Kidney (tissue), 14 donors: ENCODE data around the gene MEGF11. TPM values are rescaled to one million over a fixed set of nuclear protein-coding genes. Genes with fewer than 3 reads are reported as not detected.

Source experiments
- DNase-seq, 5 donors: peaks; one replicate each; pipeline ENCODE4 v3.0.0-alpha.2; 2013 to 2020
- FAIRE-seq: peaks from 2 replicates; lab custom pipeline; 2012; peaks lifted over from hg19 to GRCh38; lab: Jason Lieb, UNC
- H3K27ac ChIP-seq, 2 donors: one replicate each; pipeline ENCODE4 v1.7.0; 2013; ENCODE audit warnings: low read depth in 2 of 2, low read length in 2 of 2, inconsistent platforms in 1 of 2
- H3K27me3 ChIP-seq: one replicate; pipeline ENCODE4 v1.7.1; 2013; ENCODE audit warnings: low read length, inconsistent platforms; ENCODE audit not compliant: control insufficient read depth, insufficient read depth
- H3K36me3 ChIP-seq, 3 donors: one replicate each; pipeline versions ENCODE4 v1.7.0 to v1.7.1; 2013; ENCODE audit warnings: low read length in 3 of 3, control low read depth in 1 of 3, inconsistent platforms in 1 of 3; ENCODE audit not compliant: insufficient read depth in 3 of 3, control insufficient read depth in 2 of 3
- H3K4me1 ChIP-seq, 3 donors: one replicate each; pipeline versions ENCODE4 v1.7.0 to v1.7.1; 2013; ENCODE audit warnings: low read length in 3 of 3, inconsistent platforms in 1 of 3, low read depth in 1 of 3; ENCODE audit not compliant: control insufficient read depth in 2 of 3, insufficient read depth in 2 of 3
- H3K4me3 ChIP-seq, 3 donors: one replicate each; pipeline versions ENCODE4 v1.7.0 to v1.8.1; 2013; ENCODE audit warnings: low read length in 3 of 3, control low read depth in 1 of 3, inconsistent platforms in 1 of 3
- H3K9ac ChIP-seq, 3 donors: one replicate each; pipeline versions ENCODE4 v1.7.0 to v1.7.1; 2013; ENCODE audit warnings: low read length in 3 of 3, control low read depth in 1 of 3, inconsistent platforms in 1 of 3
- H3K9me3 ChIP-seq, 3 donors: one replicate each; pipeline versions ENCODE4 v1.7.0 to v1.7.1; 2013; ENCODE audit warnings: low read length in 3 of 3, control low read depth in 1 of 3, inconsistent platforms in 1 of 3; ENCODE audit not compliant: control insufficient read depth in 2 of 3, insufficient read depth in 1 of 3
- CTCF ChIP-seq: IDR thresholded peaks from 3 replicates; pipeline ENCODE4 v1.5.1; 2012; ENCODE audit warnings: mild to moderate bottlenecking, moderate library complexity, borderline replicate concordance; ENCODE audit not compliant: insufficient read depth; ENCODE audit errors: extremely low read depth
- intact Hi-C: fragments of 100-400 bp; cut with DNase I; formaldehyde crosslinking; loops from one replicate; pipeline ENCODE4 v1.11.1; 2022
- polyA plus RNA-seq: library from polyadenylated mRNA; stranded (reverse); fragments of 350-450 nt; fragmentation: Illumina TruSeq; extraction: RNeasy Lipid Tissue Mini Kit (QIAGEN cat#74804); gene quantifications from one replicate; pipeline ENCODE4 v1.2.3, GENCODE V29; 2014; ENCODE audit warnings: low read depth, low replicate concordance; ENCODE audit not compliant: insufficient read depth
- total RNA-seq: library from RNA; stranded (reverse); fragmentation: NEBNext Ultra II Directional; extraction: Animal tissue kit (Norgen Biotek cat#: 25700); gene quantifications from one replicate; pipeline ENCODE4 v1.2.1, GENCODE V29; 2021
- donor health status: control.
- donor health status: control.
- donor health status: control.
- donor health status: control.
- donor health status: control.
- donor health status: DM: yes; HTN: yes; CAD: no.
- donor health status: Normal renal cell carcinoma (clear cell type).

MEGF11 gene
- total and polyA plus RNA-seq, 2 donors from 2014 or later = 10.4 to 41.8 TPM

- DNase-seq (no peak), FAIRE-seq (no peak)
- intact Hi-C loops = no loop called here
- peaks cover 0 to 3% (median 0%) of the 10 kb centered on the region in 3 donors for H3K36me3 ChIP-seq
- H3K4me3 ChIP-seq = no peak overlapping the region
- TF ChIP-seq CTCF = no peak
- peaks cover 0 to 16% (median 0%) of the 10 kb centered on the region in 3 donors for H3K4me1 ChIP-seq
- no peak overlapping the region for H3K9ac ChIP-seq
- H3K9me3 ChIP-seq = no peaks in the 10 kb centered on the region
- H3K27me3 ChIP-seq = no peaks in the 10 kb centered on the region
- no peak overlapping the region for H3K27ac ChIP-seq
These were observed 42.6 kb upstream of the MEGF11 start for GRCh38 chr15:66296186-66296585.

- no peak overlapping the region for H3K9ac ChIP-seq
- no peaks in the 10 kb centered on the region for H3K27me3 ChIP-seq
- peak overlapping the region; percentile 58 to 66 (median 64) for H3K4me3 ChIP-seq
- peaks cover 0 to 16% (median 0%) of the 10 kb centered on the region in 3 donors for H3K4me1 ChIP-seq
- peaks cover 0 to 3% (median 0%) of the 10 kb centered on the region in 3 donors for H3K36me3 ChIP-seq
- intact Hi-C loops = no loop called here
- no peak overlapping the region for H3K27ac ChIP-seq
- TF ChIP-seq CTCF = no peak
- FAIRE-seq = no peak
- H3K9me3 ChIP-seq = no peaks in the 10 kb centered on the region
- no peak for DNase-seq
These were observed 41.3 kb upstream of the MEGF11 start for GRCh38 chr15:66294932-66295235.

GRCh38 chr15:66294157-66294931 is 40.8 kb upstream of the MEGF11 start:
- DNase-seq = peak in 4 of 5 donors; percentile 38 to 72 (median 54)
- intact Hi-C loops = no loop called here
- H3K4me1 ChIP-seq = peaks cover 0 to 16% (median 0%) of the 10 kb centered on the region in 3 donors
- FAIRE-seq = no peak
- peaks cover 0 to 3% (median 0%) of the 10 kb centered on the region in 3 donors for H3K36me3 ChIP-seq
- H3K9me3 ChIP-seq = no peaks in the 10 kb centered on the region
- peak overlapping the region; percentile 66 to 73 for H3K27ac ChIP-seq
- peak overlapping the region; percentile 58 to 66 (median 64) for H3K4me3 ChIP-seq
- TF ChIP-seq CTCF = no peak
- H3K27me3 ChIP-seq = no peaks in the 10 kb centered on the region
- H3K9ac ChIP-seq = peak overlapping the region; percentile 34 to 83 (median 79)
